GM23338 (cell line): ENCODE measurements around the gene FAM174C. TPM values are rescaled to one million over a fixed set of nuclear protein-coding genes. Genes with fewer than 3 reads are reported as not detected.
A peak's percentile ranks its signal among the peaks of the same experiment; 100 is the strongest.

Experiments used
- ATAC-seq: fragments of 200-7000 bp; cut with Tn5 transposase; 3 replicates; pipeline ENCODE4 v1.9.1; 2020
- DNase-seq: peaks from one replicate; pipeline ENCODE4 v3.0.0-alpha.2; 2015; ENCODE audit warnings: low spot score
- H2AFZ ChIP-seq: fragments of 200-600 bp; sonication (generic); 2 replicates; pipeline ENCODE4 v1.8.0; 2016; ENCODE audit warnings: antibody characterized with exemption, mild to moderate bottlenecking, moderate library complexity
- H3F3A ChIP-seq: fragments of 200-600 bp; sonication (generic); replicated peaks from 2 replicates; pipeline ENCODE4 v1.8.0; 2017; ENCODE audit warnings: antibody characterized with exemption, mixed run types, low read depth
- H3K27ac ChIP-seq: fragments of 200-600 bp; sonication (generic); 2 replicates; pipeline ENCODE4 v1.6.1; 2016; ENCODE audit warnings: low read depth
- H3K27me3 ChIP-seq: fragments of 200-600 bp; sonication (generic); 2 replicates; pipeline ENCODE4 v1.8.0; 2016; ENCODE audit warnings: mild to moderate bottlenecking, mixed run types, moderate library complexity; ENCODE audit not compliant: insufficient read depth
- H3K36me3 ChIP-seq: fragments of 200-600 bp; sonication (generic); 2 replicates; pipeline ENCODE4 v1.8.0; 2016; ENCODE audit warnings: mild to moderate bottlenecking; ENCODE audit not compliant: insufficient read depth
- H3K4me1 ChIP-seq: fragments of 200-600 bp; sonication (generic); 2 replicates; pipeline ENCODE4 v1.8.0; 2016; ENCODE audit warnings: mild to moderate bottlenecking, moderate library complexity; ENCODE audit not compliant: insufficient read depth
- H3K4me2 ChIP-seq: fragments of 200-600 bp; sonication (generic); 2 replicates; pipeline ENCODE4 v1.7.1; 2017; ENCODE audit warnings: mixed run types
- H3K4me3 ChIP-seq: fragments of 200-600 bp; sonication (generic); 2 replicates; pipeline ENCODE4 v1.6.1; 2016; ENCODE audit warnings: mixed run types
- H3K79me2 ChIP-seq: fragments of 200-600 bp; sonication (generic); replicated peaks from 2 replicates; pipeline ENCODE4 v1.8.0; 2017; ENCODE audit warnings: mild to moderate bottlenecking; ENCODE audit not compliant: insufficient read depth
- H3K9me2 ChIP-seq: fragments of 200-600 bp; sonication (generic); 2 replicates; pipeline ENCODE4 v1.8.0; 2017; ENCODE audit not compliant: insufficient read depth
- H4K20me1 ChIP-seq: fragments of 200-600 bp; sonication (generic); replicated peaks from 2 replicates; pipeline ENCODE4 v1.8.0; 2017; ENCODE audit warnings: mild to moderate bottlenecking; ENCODE audit not compliant: insufficient read depth
- H3K27ac Mint-ChIP-seq: 2 replicates; pipeline ENCODE4 v1.8.0; 2020; ENCODE audit warnings: inconsistent platforms, mild to moderate bottlenecking, moderate library complexity, mixed read lengths
- H3K27me3 Mint-ChIP-seq: 3 replicates; pipeline ENCODE4 v1.8.0; 2022; ENCODE audit warnings: low read depth, mild to moderate bottlenecking, moderate library complexity, mixed read lengths, inconsistent platforms; ENCODE audit not compliant: insufficient read depth, poor library complexity
- H3K36me3 Mint-ChIP-seq: 3 replicates; pipeline ENCODE4 v1.8.0; 2021; ENCODE audit warnings: low read depth, mild to moderate bottlenecking, inconsistent platforms, moderate library complexity, mixed read lengths
- H3K4me1 Mint-ChIP-seq: 3 replicates; pipeline ENCODE4 v1.8.0; 2020; ENCODE audit warnings: mild to moderate bottlenecking, inconsistent platforms, mixed read lengths
- H3K4me3 Mint-ChIP-seq: 3 replicates; pipeline ENCODE4 v1.8.0; 2021; ENCODE audit warnings: moderate library complexity, mild to moderate bottlenecking, inconsistent platforms, mixed read lengths
- H3K9me3 Mint-ChIP-seq: 3 replicates; pipeline ENCODE4 v1.8.0; 2020; ENCODE audit warnings: moderate library complexity, mild to moderate bottlenecking, inconsistent platforms, mixed read lengths
- CREB1 ChIP-seq: fragments of 250-450 bp; sonication (Bioruptor Pico); IDR thresholded peaks from 2 replicates; pipeline ENCODE4 v1.5.0; 2020; ENCODE audit warnings: low read depth, mild to moderate bottlenecking, moderate library complexity
- CTCF ChIP-seq, 2 experiments: fragments of 200-600 bp in 1 of 2; sonication (generic) in 1 of 2; conservative IDR thresholded peaks; 2 replicates each; pipeline versions ENCODE4 v1.5.1 to v1.6.1; 2016 to 2017; ENCODE audit warnings: antibody characterized with exemption in 2 of 2, low read depth in 2 of 2, mild to moderate bottlenecking in 2 of 2, moderate library complexity in 1 of 2
- EZH2 ChIP-seq: fragments of 200-600 bp; sonication (generic); IDR thresholded peaks from one replicate; pipeline ENCODE4 v1.8.0; 2017; ENCODE audit warnings: antibody characterized with exemption, mild to moderate bottlenecking, low read depth; ENCODE audit not compliant: unreplicated experiment
- EZH2phosphoT487 ChIP-seq: fragments of 200-600 bp; sonication (generic); IDR thresholded peaks from one replicate; pipeline ENCODE4 v1.8.1; 2018; ENCODE audit warnings: antibody characterized with exemption; ENCODE audit not compliant: unreplicated experiment
- JUNB ChIP-seq: IDR thresholded peaks from one replicate; pipeline ENCODE4 v1.6.1; 2016; ENCODE audit warnings: antibody characterized with exemption; ENCODE audit not compliant: unreplicated experiment
- NANOG ChIP-seq: IDR thresholded peaks from 2 replicates; pipeline ENCODE4 v1.6.1; 2016; ENCODE audit warnings: antibody characterized with exemption, borderline replicate concordance
- ZNF331 ChIP-seq: fragments of 250-450 bp; sonication (Bioruptor Pico); IDR thresholded peaks from 2 replicates; pipeline ENCODE4 v1.5.0; 2020; ENCODE audit warnings: low read depth, mild to moderate bottlenecking, moderate library complexity
- ZNF462 ChIP-seq: fragments of 250-450 bp; sonication (Bioruptor Pico); IDR thresholded peaks from 2 replicates; pipeline ENCODE4 v1.5.0; 2020; ENCODE audit warnings: mild to moderate bottlenecking, moderate library complexity
- polyA plus RNA-seq: library from polyadenylated mRNA; unstranded; fragments of >200 nt; fragmentation: Nextera tagmentation; extraction: Ambion mirVana; gene quantifications from 2 replicates; pipeline ENCODE4 v1.2.1, GENCODE V29; 2016
- total RNA-seq: library from RNA; depleted of rRNA; stranded (reverse); fragments of >200 nt; shearing (Covaris generic); gene quantifications from 2 replicates; pipeline ENCODE4 v1.2.3, GENCODE V29; 2014
- TF ChIP-seq, protein P1 (sequence below): IDR thresholded peaks from one replicate; pipeline ENCODE4 v1.6.1; 2018; ENCODE audit warnings: antibody characterized with exemption; ENCODE audit not compliant: unreplicated experiment

FAM174C gene
- total and polyA plus RNA-seq, 2 experiments from 2014 or later: 60.4 to 68.0 TPM

DNA sequence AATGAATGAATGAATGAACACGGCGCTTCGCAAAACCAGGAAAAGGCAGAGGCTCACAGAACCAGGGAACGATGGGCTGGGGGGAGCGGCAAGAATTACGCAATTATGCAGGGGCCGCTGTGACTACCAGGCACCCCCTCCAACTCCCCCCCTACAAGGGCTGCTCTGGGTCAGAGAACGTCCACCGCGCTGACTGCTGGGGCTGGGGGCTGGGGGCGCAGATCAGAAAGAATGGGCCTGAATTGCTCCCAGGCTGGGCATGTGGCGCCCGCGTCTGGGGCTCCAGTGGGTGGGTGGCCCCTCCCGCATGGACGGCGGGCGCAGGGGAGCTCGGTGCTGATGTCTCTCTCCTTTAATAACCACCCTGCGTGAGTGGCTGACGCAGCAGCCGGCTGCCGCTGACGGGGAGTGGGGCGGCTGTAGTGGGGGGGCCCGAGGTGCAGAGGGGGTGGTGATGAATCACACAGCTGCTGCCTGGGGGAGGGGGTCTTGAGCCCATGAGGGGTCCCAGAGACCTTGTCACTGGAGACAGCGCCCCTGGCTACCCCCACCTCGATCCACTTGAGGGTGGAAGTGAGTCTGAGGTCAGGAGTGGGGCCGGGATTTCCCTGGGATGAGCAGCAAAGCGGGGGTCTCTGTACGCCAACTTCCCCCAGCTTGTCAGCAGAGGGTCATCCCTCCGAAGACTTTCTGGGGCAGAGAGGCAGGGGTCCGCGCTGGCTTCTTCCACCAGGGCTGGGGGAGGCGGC is 7.7 kb upstream of the FAM174C start (continued):
- TF ChIP-seq ZNF462 (CRISPR knock-in tag): no peak
- TF ChIP-seq CREB1 (CRISPR knock-in tag): no peak
- TF ChIP-seq EZH2phosphoT487: no peak

- ATAC-seq (no peak), DNase-seq (no peak)
- peaks cover 39% of the 10 kb centered on the region for H3K79me2 ChIP-seq
- H3K27me3 ChIP-seq: peaks cover 10% of the 10 kb centered on the region; the same call in 1 of the 2 replicates
- H3K36me3 ChIP-seq: peaks cover 26% of the 10 kb centered on the region
- peak overlapping the region; percentile 95 for H3K4me2 ChIP-seq
- H3K27ac ChIP-seq: no peak overlapping the region
- Mint-ChIP-seq H3K9me3 (peaks cover 2% of the 10 kb centered on the region; the same call in 2 of the 3 replicates), H3K4me1 (peaks cover 59% of the 10 kb centered on the region), H3K27ac (peak overlapping the region; percentile 63; the same call in 1 of the 2 replicates), H3K36me3 (peaks cover 45% of the 10 kb centered on the region), H3K4me3 (peak overlapping the region; percentile 57), H3K27me3 (peaks cover 51% of the 10 kb centered on the region)
- H4K20me1 ChIP-seq: peaks cover 30% of the 10 kb centered on the region
- H2AFZ ChIP-seq: no peak overlapping the region
- peak overlapping the region; percentile 94 for H3K4me3 ChIP-seq
- H3K4me1 ChIP-seq: peaks cover 41% of the 10 kb centered on the region
- H3K9me2 ChIP-seq: no peaks in the 10 kb centered on the region
- H3F3A ChIP-seq: peaks cover 57% of the 10 kb centered on the region
- TF ChIP-seq EZH2 (no peak), CTCF (conservative IDR thresholded peaks at IDR 0.05; ENCODE audit: low read depth in 2 of 2) (no peak), JUNB (no peak), ZNF331 (no peak), EZH2phosphoT487 (no peak), NANOG (no peak)
- TF ChIP-seq, protein P1, sequence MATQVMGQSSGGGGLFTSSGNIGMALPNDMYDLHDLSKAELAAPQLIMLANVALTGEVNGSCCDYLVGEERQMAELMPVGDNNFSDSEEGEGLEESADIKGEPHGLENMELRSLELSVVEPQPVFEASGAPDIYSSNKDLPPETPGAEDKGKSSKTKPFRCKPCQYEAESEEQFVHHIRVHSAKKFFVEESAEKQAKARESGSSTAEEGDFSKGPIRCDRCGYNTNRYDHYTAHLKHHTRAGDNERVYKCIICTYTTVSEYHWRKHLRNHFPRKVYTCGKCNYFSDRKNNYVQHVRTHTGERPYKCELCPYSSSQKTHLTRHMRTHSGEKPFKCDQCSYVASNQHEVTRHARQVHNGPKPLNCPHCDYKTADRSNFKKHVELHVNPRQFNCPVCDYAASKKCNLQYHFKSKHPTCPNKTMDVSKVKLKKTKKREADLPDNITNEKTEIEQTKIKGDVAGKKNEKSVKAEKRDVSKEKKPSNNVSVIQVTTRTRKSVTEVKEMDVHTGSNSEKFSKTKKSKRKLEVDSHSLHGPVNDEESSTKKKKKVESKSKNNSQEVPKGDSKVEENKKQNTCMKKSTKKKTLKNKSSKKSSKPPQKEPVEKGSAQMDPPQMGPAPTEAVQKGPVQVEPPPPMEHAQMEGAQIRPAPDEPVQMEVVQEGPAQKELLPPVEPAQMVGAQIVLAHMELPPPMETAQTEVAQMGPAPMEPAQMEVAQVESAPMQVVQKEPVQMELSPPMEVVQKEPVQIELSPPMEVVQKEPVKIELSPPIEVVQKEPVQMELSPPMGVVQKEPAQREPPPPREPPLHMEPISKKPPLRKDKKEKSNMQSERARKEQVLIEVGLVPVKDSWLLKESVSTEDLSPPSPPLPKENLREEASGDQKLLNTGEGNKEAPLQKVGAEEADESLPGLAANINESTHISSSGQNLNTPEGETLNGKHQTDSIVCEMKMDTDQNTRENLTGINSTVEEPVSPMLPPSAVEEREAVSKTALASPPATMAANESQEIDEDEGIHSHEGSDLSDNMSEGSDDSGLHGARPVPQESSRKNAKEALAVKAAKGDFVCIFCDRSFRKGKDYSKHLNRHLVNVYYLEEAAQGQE: no peak
Observed at GRCh38 chr19:1268226-1269064, 6.9 kb upstream of the FAM174C start.
